HG02970 (cell line): ENCODE data around the gene AGMAT.

Source experiments
- ATAC-seq: cut with Tn5 transposase; IDR thresholded peaks from one replicate; pipeline ENCODE4 v1.9.1; 2021; ENCODE audit warnings: mild to moderate bottlenecking, moderate library complexity, moderate number of reproducible peaks; ENCODE audit not compliant: unreplicated experiment, low FRiP score

AGMAT gene

DNA sequence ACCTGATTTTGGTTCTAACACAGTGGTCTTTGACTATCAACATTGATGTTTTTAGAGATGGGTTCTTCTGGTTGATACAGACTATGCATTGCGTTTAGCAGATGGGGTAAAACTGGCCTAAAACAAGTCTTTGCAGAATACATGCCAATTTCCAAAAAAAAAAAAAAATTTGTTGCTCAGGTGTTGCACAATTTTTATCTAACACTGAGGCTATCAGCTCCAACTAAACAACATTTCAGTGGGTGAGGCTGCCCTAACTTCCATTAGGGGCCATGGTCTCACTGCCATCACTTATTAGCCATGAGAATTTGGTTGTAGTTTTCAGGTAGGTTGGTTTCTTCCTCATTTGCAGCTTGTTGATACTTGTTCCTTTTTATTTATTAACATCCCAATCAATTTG is 14.0 kb downstream of the AGMAT start:
- no peak for ATAC-seq

DNA sequence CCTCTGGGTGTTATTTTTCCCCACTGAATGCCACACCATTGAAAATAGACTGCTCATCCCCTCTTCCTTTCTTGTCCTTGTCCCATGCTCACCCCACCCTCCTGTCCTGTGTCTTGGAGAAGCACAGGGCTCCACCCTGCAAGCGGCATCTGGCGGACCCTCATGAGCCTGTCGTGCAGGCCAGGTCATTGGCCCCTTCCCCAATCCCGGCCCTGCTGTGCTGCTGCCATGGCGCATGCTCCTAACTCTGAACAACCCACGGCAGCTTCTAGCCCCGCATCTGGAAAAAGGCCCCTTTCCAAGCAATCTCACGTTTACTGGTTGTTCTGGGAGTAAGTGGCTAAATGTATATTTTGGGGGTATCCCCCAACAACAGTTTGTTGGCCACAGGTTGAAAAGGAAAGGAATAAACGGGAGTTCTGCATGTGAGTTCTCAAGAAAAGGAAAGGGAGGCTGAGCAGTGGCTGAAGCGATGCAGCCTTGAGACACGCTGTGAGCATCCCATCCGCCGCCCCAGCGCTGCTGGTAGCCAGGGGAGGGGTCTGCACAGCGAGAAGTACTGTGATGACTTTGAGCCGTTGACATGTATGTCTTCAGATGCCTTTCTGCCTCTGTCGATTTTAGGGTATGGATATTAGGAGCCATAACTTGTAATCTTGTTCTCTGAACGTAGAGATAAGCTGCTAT is 16.3 kb downstream of the AGMAT start:
- ATAC-seq: no peak

DNA sequence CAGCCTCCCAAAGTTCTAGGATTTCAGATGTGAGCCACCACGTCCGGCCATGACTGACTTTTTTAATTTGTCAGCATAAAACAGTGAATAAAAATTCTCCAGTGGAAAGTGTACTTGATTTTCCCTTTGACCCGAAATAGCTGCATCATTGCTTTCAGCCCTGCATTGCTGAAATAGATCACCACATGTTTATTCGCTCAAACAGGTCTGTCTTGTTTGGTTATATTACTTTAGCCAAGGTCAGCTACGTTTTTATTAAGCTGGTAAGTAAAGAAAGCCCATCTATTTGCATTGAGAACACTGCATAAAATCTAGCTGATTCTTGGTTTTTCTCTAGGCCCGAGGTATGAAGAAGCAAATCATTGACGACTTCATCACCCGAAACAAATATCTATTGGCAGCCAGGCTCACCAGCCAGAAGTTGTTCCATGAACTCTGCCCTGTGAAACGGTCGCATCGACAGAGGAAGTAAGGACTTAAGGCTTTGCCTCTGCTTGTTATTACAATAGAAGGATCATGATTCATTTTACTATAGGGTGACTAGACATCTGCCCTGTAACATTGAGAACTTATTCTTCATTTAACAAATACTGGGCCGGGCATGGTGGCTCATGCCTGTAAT is 25.6 kb downstream of the AGMAT start:
- ATAC-seq: no peak

- no peak for ATAC-seq
These were observed 26.3 kb downstream of the AGMAT start for GRCh38 chr1:15558516-15558915.

DNA sequence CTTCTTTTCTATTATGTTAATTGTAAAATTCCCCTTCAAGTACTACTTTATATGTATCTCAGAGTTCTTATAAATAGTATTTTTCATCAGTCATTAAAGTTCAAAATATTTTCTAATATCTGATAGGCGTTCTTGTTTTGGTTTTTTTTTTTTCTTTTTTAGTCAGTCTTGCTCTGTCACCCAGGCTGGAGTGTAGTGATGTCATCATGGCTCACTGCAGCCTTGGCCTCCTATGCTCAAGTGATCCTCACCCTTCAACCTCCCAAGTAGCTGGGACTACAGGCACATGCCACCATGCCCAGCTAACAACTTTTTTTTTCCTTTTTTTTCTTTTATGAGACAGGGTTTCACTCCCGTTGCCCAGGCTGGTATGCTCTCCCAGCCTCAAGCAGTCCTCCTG is 27.3 kb downstream of the AGMAT start:
- ATAC-seq: no peak

- no peak for ATAC-seq
These were observed 27.8 kb downstream of the AGMAT start for GRCh38 chr1:15557008-15557407.

GRCh38 chr1:15550573-15550972 is 34.3 kb downstream of the AGMAT start:
- no peak for ATAC-seq

GRCh38 chr1:15546641-15547040 is 38.2 kb downstream of the AGMAT start:
- no peak for ATAC-seq

DNA sequence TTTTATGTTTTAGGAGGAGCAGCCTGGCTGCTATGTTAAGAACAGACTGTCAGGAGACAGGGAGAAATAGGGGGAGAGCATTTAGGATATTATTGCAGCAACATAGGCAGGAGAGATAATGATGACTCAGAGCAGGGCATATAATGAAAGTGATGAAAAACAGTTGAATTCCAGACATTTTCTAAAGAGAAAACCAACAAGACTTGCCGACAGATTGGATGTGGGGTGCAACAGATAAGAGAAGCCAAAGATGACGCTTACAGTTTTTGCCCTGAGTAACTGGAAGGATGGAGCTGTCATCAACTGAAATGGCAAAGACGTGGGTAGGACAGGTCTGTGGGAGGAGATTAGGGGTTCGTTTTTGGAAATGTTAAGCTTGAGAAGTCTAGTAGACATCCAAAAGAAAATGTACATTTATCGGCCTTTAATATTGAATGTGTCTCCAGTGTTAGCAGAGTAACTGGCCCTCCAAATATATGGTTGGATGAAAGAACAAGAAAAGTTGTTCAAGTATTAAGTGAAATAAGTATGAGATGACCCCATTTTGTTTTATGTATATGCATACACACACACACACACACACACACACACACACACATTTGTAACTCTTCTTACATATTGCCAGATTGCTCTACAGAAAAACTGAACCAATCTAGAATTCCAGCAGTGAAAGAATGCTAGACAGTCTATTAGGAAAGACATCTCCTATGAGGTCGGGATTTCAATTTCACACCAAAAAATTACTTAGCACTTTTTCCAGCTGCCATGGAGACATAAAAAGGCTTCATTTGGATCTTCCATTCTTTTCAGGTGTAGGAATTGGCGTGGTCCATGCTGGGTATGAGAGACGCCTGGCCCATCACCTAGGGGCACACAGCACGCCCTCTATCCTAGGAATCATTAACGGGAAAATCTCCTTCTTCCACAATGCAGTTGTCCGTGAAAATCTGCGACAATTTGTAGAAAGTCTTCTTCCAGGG is 41.0 kb downstream of the AGMAT start:
- no peak for ATAC-seq

DNA sequence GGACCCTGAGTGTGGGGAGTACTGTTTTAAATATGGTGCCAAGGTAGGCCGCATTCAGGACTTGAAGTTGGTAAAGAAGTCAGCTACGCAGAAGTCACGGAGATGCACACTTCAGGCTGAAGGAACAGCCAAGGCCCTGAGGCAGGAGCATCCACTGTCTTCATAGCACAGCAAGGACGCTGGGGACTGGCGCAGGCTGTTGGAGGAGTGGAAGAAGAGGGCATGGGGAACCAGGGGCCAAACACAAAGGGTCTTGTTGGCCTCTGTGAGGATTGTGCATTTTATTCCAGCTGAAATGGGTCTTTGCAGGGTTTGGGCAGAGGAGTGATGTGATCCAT is 41.6 kb downstream of the AGMAT start:
- ATAC-seq: no peak

DNA sequence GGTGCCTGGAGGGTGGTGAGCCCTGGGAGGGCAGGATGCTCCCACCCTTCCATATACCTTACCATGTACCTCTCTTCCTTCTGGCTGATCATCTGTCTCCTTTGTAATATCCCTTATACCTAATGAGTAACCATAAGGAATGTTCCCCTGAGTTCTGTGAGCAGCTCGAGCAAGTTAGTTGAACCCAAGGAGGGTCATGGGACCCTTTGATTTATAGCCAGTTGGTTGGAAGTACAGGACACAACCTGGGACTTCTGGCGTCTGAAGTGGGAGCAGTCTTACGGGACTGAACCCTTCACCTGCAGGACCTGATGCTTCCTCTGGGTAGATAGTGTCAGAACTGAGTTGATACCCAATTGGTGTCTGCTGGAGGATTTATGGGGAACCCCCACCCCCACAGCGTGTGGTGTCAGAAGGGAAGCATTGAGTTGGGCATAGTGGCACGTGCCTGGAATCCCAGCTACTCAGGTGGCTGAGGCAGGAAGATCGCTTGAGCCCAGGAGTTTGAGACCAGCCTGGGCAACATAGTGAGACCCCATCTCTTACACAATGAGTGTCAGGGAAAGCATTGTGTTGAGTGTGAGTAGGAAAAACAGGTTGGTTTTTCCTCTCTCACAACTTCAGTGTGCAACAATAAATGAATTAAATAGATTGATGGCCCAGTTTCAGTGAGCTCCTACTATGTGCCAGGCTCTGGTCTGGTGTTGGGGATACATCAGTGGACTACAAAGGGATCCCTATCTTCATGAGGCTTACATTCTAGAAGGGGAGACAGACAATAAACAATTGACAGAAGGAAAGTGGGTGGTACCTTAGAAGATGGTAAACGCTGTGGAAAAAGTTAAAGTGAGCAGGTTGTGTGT is 42.2 kb downstream of the AGMAT start:
- ATAC-seq: no peak

- ATAC-seq: no peak
These were observed 43.5 kb downstream of the AGMAT start for GRCh38 chr1:15541231-15541792.

DNA sequence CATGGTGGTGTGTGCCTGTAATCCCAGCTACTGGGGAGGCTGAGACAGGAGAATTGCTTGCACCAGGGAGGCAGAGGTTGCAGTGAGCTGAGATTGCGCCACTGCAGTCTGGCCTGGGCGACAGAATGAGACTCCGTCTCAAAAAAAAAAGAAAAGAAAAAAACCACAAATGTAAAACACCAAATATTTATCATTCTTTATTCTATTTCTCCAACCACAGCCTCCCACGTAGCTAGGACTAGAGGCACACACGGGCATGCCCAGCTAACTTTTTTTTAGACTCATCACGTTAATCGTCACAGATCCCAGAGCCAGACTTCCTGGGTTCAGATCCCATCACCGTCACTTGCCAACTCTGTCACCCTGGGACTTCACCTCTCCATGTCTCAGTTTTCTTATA is 44.7 kb downstream of the AGMAT start:
- ATAC-seq: no peak

- no peak for ATAC-seq
These were observed 46.1 kb downstream of the AGMAT start for GRCh38 chr1:15538771-15539170.

- ATAC-seq: no peak
These were observed 53.2 kb downstream of the AGMAT start for GRCh38 chr1:15531682-15532081.

- ATAC-seq: no peak
These were observed 53.8 kb downstream of the AGMAT start for GRCh38 chr1:15531003-15531402.

DNA sequence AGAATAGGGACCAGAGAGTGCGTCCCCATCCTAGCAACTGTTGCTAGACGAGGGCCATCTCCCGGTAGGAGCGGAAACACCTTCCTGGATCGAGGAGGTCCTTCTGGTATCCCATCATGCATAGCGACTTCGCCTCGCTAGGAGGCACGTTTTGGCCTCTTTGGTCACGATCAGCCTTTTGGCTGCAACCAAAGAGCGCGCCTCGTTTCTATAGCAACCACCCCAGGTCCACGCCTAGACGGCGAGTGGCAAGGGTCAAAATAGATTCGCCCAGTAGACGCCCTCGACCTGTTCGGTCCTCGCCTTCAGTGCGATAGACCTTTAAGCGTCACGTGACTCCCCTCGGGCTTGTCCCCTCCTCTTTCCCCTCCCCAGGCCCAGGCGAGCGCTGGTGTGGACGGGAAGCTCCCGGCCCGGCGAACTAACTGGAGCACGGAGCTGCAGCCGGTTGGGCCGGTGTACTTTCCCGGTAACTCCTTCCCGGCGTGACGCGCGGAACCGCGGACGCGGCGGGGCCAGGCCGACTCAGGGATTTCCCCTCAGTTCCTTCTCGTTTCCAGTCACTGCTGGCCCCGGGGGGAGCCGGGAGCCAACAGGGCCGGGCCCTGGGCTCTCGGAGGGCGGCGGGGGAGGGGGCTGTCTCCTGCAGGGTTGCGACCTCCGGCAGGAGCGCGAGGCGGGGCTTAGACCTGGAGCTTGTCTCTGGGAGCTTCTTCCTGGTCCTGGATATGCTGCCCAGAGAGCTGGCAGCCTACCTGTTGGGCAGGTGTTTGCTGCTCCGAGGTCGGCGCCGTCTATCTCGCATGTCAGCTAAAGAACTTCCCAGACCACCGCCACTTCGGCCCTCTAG is 58.1 kb downstream of the AGMAT start, which contains the start of gene DNAJC16:
TSS of gene DNAJC16 (plus strand) at position 359 of the 850 bp plus-strand sequence. CDS start 2,258 bp downstream, outside the sequence.
- ATAC-seq: peak; percentile 57

GRCh38 chr1:15526021-15526489 is 58.8 kb downstream of the AGMAT start:
- ATAC-seq: no peak
